GM19463 (cell line): ENCODE data around the gene TEF.

Experiments
- ATAC-seq: cut with Tn5 transposase; IDR thresholded peaks from one replicate; pipeline ENCODE4 v1.9.1; 2021; ENCODE audit warnings: mild to moderate bottlenecking, moderate library complexity; ENCODE audit not compliant: unreplicated experiment

Gene TEF

DNA sequence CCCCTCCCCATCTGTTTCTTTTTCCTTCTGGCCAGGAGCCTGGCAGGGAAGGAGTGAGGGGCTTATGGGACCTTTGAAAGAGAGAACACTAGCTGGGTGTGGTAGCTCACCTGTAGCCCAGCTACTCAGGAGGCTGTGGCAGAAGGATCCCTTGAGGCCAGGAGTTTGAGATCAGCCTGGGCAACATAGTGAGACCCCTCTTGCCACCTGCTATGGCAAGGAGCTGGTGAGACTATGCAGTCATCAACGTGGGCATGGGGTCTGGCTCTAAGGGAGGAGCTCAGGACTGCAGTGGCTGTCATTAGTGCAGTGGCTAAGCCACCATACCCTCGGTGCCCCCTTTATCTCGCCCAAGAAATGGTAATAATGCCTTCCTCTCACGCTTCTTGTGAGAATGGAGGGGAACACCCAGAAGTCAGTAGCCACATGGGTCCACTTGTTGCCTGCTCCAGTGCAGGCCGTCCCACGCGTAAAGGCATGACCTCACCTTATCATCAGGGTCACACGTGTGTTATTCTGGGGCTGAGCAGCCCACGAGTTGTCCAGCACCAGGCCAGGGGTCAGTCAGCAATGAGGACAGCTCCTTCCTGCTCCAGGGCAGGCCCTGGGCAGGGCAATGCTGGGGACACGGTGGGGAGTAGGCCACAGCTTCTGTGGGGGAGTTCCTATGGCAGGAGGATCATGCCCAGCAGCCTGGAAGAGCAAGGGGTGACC lies 27.7 kb upstream of the TEF start:
- no peak for ATAC-seq

DNA sequence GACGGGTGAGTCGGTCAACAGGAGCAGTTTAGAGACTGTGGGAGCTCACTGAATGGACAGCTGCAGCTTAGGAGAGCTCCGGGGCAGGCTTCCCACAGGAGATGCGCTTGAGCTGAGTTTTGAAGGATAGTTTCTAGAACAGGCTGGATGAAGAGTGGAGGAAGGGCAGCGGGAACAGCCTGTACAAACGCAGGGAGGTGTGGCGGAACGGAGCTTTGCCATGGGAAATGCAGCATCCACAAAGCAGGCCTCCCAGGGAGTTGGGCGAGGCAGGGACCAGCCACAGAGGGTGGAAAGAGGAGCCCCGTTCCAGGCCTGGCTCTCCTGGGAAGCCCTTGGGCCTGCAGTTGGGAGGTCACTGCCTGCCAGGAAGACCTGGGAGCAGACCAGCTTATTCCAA lies 26.8 kb upstream of the TEF start:
- no peak for ATAC-seq

DNA sequence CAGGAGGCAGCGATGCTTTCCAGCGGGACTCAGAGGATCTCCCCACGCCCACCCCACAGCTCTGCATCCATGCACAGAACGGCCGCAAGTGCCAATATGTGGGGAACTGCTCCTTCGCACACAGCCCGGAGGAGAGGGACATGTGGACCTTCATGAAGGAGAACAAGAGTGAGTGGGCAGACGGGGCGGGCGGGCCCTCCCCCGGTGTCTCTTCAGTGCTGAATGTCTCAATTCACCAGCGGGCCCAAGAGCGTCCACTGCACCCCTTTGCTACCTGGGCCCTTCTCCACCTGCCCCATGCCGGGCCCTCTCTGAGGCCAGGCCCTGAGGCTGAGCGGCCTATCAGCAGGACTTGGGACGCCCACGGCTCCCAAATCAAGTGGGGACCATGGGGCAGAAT lies 25.8 kb upstream of the TEF start:
- no peak for ATAC-seq

DNA sequence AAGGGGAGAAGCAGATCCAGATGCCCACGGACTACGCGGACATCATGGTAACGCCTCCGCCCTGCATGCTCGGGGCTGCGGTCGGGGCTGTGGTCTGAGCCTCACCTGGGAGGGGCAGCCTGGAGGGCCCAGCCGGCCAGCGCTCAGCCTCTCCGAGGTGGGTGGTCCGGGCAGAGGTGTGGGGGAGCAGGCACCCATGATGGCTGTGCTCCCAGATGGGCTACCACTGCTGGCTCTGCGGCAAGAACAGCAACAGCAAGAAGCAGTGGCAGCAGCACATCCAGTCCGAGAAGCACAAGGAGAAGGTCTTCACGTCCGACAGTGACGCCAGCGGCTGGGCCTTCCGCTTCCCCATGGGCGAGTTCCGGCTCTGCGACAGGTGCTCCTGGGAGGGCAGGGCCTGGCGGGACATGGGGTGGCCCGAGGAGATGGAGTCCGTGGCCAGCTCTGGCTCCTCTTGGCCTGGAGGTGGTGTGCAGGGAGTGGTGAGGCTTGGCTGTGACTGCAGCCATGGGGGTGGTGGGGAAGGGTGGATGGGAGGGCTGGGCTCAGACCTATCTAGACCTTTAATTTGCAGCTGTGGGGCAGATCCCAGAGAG lies 25.2 kb upstream of the TEF start:
- no peak for ATAC-seq

DNA sequence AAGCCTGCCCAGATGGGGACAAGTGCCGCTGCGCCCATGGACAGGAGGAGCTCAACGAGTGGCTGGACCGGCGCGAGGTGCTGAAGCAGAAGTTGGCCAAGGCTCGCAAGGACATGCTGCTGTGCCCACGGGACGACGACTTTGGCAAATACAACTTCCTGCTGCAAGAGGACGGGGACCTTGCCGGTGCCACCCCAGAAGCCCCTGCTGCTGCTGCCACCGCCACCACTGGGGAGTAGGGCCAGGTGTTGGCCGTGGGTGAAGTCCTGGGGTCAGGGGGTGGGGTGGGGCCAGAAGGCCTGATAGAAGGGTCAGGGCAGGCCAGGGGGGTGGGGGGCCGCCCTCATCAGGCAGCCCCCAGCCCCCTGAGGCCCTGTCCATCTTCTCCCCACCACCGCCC lies 24.6 kb upstream of the TEF start:
- no peak for ATAC-seq

DNA sequence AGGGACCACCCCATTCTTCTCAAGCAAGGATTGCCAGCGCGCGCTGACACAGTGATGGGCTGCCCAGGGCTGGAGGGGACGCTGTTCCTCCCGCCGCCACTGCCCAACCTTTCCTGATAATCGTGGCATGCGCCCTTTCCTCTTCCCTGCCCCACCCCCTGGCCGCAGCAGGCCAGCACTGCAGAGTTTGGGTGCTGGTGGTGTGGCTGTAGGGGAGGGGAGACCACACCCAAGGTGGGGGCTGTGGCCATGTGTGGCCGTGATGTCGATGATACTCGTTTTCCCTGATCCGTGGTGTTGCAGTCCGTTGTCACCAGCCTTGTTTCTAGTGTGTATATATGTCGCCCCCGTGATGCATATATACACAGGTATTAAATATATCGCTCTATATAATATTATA lies 22.8 kb upstream of the TEF start:
- no peak for ATAC-seq

DNA sequence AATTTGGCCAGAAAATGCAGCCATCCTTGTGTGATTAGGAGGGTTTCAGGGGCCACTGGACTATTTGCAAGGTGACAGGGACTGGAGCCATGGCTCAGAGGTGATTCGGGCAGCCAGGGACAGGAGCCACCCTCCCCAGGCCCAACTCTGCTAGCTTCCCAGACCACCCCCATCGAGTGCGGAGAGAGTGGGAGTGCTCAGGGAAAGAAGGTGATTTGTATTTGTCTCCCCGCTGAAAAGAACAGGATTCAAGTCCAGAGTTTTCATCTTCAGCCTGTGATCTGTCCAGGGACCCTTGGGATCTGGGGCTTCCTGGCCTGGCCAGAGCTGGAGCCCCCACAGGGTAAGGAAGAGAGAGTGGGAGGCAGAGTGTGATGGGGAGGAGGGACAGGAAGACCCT lies 22.4 kb upstream of the TEF start:
- no peak for ATAC-seq

DNA sequence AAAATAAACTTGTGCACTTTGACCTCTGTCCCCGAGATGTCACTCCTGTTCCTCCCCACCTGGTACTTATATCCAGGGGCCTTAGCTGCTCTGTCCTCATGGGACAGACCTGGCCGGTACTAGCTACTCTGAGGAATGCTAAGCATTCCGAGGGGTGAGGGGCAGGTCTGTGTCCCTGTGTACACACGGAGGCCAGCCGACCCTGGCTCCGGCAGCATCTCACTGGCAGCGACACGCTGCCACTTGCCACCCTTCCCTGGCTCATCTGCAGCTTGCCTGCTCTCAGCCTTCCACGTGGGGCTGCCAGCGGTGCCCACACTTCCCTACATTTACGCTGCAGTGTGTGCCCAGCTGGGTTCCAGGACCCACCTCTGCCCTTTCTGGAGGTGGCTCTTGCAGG lies 21.6 kb upstream of the TEF start:
- ATAC-seq = no peak

DNA sequence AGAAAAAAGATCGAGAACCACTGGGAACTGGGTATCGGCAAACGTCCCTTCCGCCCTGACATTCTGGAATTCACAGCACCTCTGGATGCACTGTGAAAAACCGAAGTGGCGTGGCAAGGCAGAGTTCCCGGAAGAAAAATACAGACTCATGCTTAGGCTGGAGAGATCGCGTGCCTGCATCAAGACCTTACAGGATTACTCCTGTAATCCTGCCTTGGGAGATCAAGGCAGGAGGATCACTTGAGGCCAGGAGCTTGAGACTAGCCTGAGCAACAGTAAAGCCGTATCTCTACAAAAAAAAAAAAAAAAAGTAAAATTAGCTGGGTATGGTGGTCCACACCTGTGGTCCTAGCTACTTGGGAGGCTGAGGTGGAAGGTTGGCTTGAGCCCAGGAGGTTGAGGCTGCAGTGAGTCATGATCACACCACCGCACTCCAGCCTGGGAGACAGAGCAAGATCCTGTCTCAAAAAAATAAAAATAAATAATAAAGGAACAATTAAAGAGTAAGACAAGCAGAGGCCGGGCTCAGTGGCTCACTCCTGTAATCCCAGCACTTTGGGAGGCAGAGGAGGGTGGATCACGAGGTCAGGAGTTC lies 19.9 kb upstream of the TEF start:
- no peak for ATAC-seq

DNA sequence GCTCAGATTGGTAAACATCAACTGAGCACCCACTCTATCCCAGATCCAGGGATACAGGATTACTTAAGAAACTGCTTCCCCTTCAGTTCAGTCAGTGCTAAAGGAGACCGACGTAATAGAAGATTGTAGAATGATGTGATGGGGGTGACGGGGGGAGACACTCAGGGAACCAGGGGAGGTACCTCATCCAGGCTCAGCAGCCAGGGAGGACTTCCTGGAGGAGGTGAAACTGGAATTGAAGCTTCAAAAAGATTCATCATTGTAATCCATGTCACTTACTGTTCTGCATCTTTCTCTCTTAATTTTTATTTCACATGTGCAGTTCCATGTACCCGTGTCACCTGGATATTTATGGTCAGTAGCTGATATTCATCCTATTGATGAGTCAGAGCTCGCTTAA lies 19.1 kb upstream of the TEF start:
- ATAC-seq = no peak

DNA sequence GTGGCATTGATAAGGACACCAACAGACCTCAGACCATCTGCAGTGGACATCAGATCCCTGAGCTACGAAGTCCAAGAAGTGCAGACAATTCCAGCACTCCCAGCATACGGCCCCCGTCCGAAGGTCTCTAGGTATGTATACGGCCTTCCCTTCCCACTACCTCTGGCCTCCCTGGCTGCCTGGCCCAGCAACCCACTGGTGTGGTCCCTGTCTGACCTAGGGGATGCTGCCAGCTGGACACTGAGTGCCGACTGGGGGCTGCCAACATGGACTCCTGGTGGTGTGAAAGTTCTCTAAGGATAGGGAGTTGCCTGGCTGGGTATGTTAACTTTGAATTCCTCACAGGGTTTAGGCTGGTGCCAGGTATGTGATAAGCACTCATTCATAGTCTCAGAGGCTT lies 17.5 kb upstream of the TEF start:
- ATAC-seq = no peak

DNA sequence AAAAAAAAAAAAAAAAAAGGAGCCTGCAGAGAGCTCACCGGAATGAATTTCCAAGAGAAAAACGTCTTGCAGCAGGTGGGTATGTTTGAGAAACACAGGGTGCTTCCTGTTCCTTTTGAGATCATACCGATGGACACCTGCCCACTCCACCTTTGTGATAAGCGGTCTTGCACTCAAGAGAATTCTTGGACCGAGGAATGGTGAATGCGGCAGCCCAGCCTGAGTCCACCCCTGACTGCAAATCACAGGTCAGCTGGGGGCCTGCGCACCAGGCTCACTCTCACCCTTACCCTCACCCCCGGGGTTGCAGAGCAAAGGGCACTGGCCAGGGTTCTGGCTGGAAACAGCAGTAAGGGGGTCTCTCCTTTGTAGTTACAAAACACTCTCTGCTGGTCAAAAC lies 16.8 kb upstream of the TEF start:
- no peak for ATAC-seq

DNA sequence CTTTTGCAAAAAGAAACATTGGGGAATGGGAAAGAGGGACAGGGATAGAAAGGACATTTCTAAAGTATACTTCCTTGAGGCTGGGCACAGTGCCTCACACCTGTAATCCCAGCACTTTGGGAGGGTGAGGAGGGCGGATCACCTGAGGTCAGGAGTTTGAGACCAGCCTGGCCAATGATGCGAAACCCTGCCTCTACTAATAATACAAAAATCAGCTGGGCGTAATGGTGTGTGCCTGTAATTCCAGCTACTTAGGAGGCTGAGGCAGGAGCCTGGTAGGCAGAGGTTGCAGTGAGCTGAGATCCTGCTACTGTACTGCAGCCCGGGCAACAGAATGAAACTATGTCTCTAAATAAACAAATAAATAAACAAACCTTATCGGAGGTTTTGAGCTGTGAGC lies 16.3 kb upstream of the TEF start:
- no peak for ATAC-seq

DNA sequence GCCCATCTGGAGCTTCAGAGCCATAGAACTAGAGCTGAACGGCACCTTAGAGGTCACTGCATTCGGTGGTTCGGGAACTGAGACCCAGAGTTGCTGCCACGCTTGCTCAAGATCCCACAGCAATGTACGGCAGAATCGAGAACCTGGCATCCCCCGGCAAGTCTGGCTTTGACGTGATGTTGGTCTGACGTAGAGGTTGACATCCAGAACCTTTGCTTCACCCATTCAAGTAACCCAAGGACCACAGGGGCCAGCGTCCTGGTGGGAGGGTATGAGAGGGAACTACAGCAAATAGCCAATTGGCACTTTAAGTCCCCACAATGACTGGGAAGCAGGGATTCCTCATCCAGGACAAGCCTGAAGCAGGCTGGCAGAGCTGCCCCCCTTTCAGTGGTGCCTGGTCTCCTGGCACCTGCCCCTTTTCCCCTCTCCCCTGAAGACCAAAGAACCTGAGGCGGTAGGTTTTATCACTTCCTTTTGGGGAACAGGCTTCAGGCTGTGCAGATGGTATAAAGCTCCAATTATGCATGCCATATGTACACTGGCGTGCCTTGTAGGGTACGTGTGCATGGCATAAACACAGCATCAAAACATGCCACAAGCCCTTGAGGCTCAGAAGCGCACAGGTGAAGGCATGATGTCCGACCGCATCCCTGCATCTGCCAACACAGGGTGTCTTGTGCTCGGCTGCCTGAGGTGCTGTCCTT lies 15.3 kb upstream of the TEF start:
- ATAC-seq = no peak

DNA sequence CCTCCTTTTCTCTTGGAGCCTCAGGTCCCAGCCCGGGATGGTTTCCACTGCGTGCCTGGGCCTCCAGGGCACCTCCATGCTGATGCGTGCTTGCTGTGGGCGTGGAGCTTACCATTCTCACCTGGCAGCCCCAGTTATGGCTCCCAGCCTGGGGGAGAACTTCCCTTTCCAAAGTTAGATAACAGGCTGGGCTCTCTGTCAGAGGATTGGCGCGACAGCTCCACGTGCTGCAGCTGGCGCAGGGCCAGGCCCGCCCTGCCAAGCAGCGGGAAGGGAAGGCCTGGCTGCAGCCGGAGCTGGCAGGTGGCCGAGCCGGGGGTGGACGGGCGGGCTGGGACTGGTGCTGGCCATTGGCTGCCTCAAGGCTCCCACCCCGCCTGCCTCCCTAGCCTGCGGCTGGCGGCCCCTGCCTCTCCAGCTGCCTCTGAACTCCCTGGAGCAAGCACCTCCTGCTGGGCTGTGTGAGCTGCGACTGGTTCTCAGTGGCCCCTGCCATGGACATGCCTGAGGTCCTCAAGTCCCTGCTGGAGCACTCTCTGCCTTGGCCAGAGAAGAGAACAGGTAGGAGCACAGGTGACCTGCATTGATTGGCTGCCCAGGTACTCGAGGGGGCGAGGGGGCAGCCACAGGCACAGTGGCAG lies 14.6 kb upstream of the TEF start:
- ATAC-seq = no peak

DNA sequence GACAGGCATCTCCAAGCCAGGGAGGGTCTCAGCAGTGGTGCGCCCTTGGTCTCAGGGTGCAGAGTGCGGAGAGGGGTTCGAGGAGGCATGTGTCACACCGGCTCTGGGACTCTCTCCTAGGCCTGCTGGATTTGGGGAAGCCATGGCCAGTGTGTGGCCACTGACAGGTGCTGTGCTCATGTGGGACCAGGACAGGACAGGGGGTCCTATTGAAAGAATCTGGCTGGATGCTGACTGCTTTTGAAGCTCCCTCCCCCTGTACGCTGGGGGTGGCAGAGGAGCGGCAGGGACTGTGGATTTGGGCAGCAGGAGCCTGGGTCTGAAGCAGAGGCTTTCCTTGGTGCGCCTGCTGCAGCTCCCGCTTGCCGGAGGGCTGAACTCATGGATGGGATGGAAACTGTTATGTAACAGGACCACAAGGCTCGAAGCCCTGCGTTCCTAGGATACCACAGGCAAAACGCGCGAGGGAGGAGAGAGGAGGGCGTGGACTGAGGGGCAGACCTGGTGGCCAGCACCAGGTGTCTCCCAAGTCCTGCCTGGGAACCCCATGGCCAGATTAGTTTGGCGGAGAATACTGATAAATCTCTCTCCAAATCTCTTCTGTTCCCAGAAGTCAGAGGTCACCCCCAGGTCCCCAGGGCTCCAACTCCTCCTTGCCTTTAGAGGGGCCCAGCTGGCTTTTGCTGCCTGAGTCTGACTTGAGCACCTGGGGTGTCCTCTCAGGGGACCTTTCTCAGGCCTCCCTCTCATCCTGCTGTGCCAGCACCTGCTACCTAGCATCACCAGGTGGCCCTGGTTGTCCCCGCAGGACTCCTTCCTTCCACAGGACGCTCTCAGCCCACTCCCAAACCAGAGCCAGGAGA lies 13.8 kb upstream of the TEF start:
- ATAC-seq = no peak

DNA sequence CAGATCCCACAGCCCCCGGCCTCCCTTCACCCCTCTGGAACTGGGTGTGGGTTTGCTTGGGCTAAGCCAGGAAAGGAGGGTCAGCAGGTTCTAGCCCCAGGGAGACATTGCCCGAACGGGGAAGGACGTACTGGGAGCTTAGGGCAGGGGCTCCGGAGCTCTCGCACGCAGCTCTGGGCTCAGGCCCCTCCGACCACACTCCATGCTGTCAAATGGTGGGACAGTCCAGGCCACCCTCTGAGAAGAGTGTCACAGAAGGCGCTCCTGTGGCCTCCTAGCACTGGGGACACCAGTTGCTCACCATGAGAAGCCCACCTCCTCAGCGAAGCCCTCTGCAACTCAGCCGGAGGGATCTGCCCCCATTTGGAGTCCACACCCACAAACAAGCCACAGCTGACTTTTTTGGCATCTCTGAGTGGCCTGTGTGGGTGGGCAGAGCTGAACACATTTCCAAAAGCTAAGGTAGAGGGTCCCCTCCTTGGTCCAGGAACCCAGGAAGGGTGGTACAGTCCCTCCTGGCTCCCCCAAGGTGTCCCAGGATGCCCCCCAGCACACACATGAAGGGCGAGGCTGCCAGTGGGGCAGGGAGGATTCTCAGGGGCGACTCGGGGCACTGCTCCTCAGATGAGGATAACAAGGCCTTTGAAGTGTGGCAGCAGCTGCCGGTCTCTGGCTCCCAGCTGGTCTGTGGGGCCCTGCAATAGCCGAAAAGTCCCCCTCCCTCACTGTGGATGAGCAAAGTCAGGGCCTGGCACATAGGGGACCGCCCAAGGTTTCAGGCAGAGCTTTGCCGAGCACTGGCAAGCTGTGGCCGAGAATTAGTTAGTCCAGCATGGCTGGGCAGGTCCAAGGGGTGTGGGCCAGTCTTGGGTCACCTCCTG lies 13.0 kb upstream of the TEF start:
- ATAC-seq = no peak

DNA sequence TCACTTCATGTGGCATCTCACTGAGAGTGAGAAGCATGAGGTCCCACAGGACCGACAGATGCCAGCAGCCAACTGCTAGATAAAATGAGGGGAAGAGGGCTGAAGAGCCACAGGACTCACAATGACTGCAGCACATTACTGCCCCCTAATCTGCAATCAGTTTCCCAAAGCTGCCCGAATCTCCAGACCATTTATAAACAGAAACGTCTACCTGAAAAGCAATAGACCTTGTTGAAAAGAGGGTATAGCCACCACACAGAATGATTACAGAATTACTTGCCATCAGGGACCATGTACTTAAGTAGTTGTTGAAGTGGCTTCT lies 12.4 kb upstream of the TEF start:
- ATAC-seq = no peak

DNA sequence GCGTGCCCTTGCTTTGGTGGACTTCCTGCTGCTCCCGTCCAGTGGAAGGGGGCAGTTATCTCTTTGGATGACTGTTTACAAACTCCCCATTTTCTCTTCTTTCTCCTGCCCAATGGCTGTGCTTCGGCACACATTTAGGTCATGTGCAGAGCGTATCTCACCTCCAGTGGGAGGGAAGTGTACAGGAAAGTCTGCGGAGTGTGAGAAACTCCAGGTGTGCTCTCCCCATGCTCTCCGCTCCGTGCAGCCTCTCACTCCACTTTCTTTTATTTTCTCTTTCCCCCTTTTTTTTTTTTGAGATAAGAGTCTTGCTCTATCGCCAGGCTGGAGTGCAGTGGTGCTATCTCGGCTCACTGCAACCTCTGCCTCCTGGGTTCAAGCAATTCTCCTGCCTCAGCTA lies 11.9 kb upstream of the TEF start:
- ATAC-seq = no peak

DNA sequence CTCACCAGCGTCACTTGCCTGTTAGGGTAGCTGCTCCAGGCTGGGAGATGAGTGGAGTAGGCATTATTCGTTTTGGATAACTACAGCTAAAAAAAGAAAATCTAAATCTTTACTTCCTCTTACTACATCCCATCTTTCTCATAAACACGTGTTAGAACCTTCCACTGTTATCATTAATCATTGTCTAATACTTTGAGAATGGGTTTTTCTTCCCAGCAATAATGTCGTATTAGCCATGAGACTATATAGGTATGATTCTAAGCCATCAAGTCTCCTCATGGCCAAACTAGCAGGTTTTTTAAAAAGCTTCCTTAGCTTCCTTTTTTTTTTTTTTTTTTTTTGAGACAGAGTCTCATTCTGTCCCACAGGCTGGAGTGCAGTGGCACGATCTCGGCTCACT lies 3.9 kb upstream of the TEF start:
- ATAC-seq = no peak
